Measurements from ENCODE around the gene XCL2.
"Not testable (repeated sequence)": the region's sequence is repeated elsewhere in the genome, so short reads cannot be mapped to it uniquely, and the experiment has no call there.

The XCL2 gene

GRCh38 chr1:168543840-168544498 is at the start of gene XCL2:
Gene XCL2, minus strand, starts transcription at chr1:168543997. Its CDS starts 33 bp downstream, at chr1:168543964.
- DNase-seq (ENCODE audit: low read depth); H3K4me3 ChIP-seq (ENCODE audit: low read depth, low read length): not testable (repeated sequence)

GRCh38 chr1:168591641-168592250 is 47.9 kb upstream of the XCL2 start:
- no peak for DNase-seq (ENCODE audit: low read depth)
- TF ChIP-seq, protein P1, sequence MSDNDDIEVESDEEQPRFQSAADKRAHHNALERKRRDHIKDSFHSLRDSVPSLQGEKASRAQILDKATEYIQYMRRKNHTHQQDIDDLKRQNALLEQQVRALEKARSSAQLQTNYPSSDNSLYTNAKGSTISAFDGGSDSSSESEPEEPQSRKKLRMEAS (IDR thresholded peaks at IDR 0.05; ENCODE audit: low read depth, low read length) = no peak
- no peak overlapping the region for H3K4me3 ChIP-seq (ENCODE audit: low read depth, low read length)

DNA sequence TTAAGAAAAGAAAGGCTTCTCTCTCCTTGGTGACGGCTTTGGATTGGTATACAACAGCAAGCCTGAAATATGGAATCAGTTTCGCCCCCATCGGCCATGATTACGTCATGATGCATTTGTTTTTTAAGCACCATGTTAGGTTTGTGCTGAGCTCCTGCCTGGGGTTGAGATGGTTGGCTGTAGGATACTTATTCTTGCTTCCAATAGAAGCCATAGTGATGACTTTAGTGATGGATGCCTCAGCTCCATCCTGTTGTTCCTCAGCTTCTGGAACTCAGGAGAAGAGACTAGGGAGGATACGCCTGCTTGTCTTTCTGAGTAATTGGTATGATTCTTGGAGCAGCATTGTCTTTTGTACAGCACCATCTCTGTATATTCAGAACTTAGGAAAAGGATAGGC is 47.3 kb upstream of the XCL2 start:
- no peak for TF ChIP-seq POLR2A (IDR thresholded peaks at IDR 0.05; ENCODE audit: extremely low read depth, insufficient read length)
- TF ChIP-seq, protein P2, sequence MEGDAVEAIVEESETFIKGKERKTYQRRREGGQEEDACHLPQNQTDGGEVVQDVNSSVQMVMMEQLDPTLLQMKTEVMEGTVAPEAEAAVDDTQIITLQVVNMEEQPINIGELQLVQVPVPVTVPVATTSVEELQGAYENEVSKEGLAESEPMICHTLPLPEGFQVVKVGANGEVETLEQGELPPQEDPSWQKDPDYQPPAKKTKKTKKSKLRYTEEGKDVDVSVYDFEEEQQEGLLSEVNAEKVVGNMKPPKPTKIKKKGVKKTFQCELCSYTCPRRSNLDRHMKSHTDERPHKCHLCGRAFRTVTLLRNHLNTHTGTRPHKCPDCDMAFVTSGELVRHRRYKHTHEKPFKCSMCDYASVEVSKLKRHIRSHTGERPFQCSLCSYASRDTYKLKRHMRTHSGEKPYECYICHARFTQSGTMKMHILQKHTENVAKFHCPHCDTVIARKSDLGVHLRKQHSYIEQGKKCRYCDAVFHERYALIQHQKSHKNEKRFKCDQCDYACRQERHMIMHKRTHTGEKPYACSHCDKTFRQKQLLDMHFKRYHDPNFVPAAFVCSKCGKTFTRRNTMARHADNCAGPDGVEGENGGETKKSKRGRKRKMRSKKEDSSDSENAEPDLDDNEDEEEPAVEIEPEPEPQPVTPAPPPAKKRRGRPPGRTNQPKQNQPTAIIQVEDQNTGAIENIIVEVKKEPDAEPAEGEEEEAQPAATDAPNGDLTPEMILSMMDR (IDR thresholded peaks at IDR 0.05; ENCODE audit: low read depth, low read length) = no peak
- TF ChIP-seq, protein P1 (IDR thresholded peaks at IDR 0.05; ENCODE audit: low read depth, low read length) = no peak
- no peak for TF ChIP-seq MYC (IDR thresholded peaks at IDR 0.05; ENCODE audit: low read depth, low read length)
- no peak overlapping the region for H3K4me3 ChIP-seq (ENCODE audit: low read depth, low read length)
- no peak for DNase-seq (ENCODE audit: low read depth)

DNA sequence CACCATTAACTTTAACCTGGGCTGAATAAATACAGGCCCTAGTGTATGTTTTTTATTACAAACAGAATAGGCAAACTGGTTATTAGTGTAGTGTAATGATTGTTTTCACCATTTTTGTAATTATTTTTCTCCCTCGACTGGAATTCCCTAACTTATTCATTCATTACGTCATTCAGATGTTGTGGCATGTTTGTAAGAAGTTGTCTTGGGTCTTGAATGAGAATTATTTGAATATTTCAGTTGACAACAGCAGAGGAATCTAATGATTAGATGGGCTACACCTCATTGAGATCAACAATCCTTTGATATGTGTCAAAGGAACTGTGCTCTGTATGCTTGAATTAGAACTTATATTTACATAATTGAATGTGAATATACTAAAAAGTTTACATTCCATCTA is 45.4 kb upstream of the XCL2 start:
- TF ChIP-seq, protein P2 (IDR thresholded peaks at IDR 0.05; ENCODE audit: low read depth, low read length) = no peak
- TF ChIP-seq, protein P1 (IDR thresholded peaks at IDR 0.05; ENCODE audit: low read depth, low read length) = no peak
- TF ChIP-seq POLR2A (IDR thresholded peaks at IDR 0.05; ENCODE audit: extremely low read depth, insufficient read length) = no peak
- TF ChIP-seq MYC (IDR thresholded peaks at IDR 0.05; ENCODE audit: low read depth, low read length) = no peak
- no peak overlapping the region for H3K4me3 ChIP-seq (ENCODE audit: low read depth, low read length)
- no peak for DNase-seq (ENCODE audit: low read depth)

- no peak for DNase-seq (ENCODE audit: low read depth)
- TF ChIP-seq POLR2A (IDR thresholded peaks at IDR 0.05; ENCODE audit: extremely low read depth, insufficient read length) = no peak
- TF ChIP-seq MYC (IDR thresholded peaks at IDR 0.05; ENCODE audit: low read depth, low read length) = no peak
- no peak overlapping the region for H3K4me3 ChIP-seq (ENCODE audit: low read depth, low read length)
Observed at GRCh38 chr1:168585937-168586336, 42.1 kb upstream of the XCL2 start.

GRCh38 chr1:168585191-168585590 is 41.4 kb upstream of the XCL2 start:
- H3K4me3 ChIP-seq (ENCODE audit: low read depth, low read length) = no peak overlapping the region
- TF ChIP-seq, protein P2 (IDR thresholded peaks at IDR 0.05; ENCODE audit: low read depth, low read length) = no peak
- TF ChIP-seq, protein P1 (IDR thresholded peaks at IDR 0.05; ENCODE audit: low read depth, low read length) = no peak
- TF ChIP-seq MYC (IDR thresholded peaks at IDR 0.05; ENCODE audit: low read depth, low read length) (no peak), POLR2A (IDR thresholded peaks at IDR 0.05; ENCODE audit: extremely low read depth, insufficient read length) (no peak)
- no peak for DNase-seq (ENCODE audit: low read depth)

DNA sequence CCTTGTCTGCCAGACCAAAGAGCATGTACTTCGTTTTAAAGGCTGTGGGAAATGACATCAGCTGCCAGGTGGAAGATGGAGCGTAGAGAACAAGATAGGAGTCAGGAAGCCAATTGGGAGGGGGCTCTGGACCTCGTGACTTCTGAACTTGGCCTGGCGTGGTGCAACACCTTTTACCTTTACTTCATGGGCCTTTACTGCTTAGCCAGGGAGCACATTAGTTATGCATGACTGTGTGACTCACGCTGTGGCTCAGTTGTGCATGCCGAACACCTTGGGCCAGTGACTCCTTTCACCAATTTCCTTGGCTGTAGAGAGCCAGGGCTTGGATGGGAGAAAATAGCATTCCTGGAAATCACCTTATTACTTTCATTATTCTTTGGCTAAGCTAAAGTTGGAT is 39.8 kb upstream of the XCL2 start:
- TF ChIP-seq POLR2A (IDR thresholded peaks at IDR 0.05; ENCODE audit: extremely low read depth, insufficient read length) (no peak), MYC (IDR thresholded peaks at IDR 0.05; ENCODE audit: low read depth, low read length) (no peak)
- TF ChIP-seq, protein P1 (IDR thresholded peaks at IDR 0.05; ENCODE audit: low read depth, low read length) = no peak
- TF ChIP-seq, protein P2 (IDR thresholded peaks at IDR 0.05; ENCODE audit: low read depth, low read length) = no peak
- H3K4me3 ChIP-seq (ENCODE audit: low read depth, low read length) = no peak overlapping the region
- no peak for DNase-seq (ENCODE audit: low read depth)

All from NB4 (cell line).